NCI-H446 treated with DMSO at 0.1 percent for 48 hours (cell line): ENCODE data around the gene ZNHIT6.
"Not testable (repeated sequence)": the region's sequence is repeated elsewhere in the genome, so short reads cannot be mapped to it uniquely, and the experiment has no call there.

Source experiments
- DNase-seq: peaks from one replicate; lab custom pipeline; 2025; lab: John Stamatoyannopoulos, UW

Gene ZNHIT6

GRCh38 chr1:85707990-85708828 lies at the start of gene ZNHIT6:
TSS of gene ZNHIT6 (minus strand) at chr1:85708433. CDS start at chr1:85708284, 149 bp downstream.
- peak; percentile 94 for DNase-seq

GRCh38 chr1:85756864-85757263 lies 48.6 kb upstream of the ZNHIT6 start:
- DNase-seq = no peak

- no peak for DNase-seq
Observed at GRCh38 chr1:85748120-85748519, 39.9 kb upstream of the ZNHIT6 start.

- no peak for DNase-seq
Observed at GRCh38 chr1:85746777-85747176, 38.5 kb upstream of the ZNHIT6 start.

GRCh38 chr1:85743814-85744213 lies 35.6 kb upstream of the ZNHIT6 start:
- no peak for DNase-seq

- DNase-seq = no peak
Observed at GRCh38 chr1:85734931-85735330, 26.7 kb upstream of the ZNHIT6 start.

GRCh38 chr1:85718678-85719340 lies 10.6 kb upstream of the ZNHIT6 start:
- DNase-seq = no peak

- DNase-seq = not testable (repeated sequence)
Observed at GRCh38 chr1:85714418-85715114, 6.3 kb upstream of the ZNHIT6 start.

GRCh38 chr1:85708829-85709227 lies 595 bp upstream of the ZNHIT6 start:
- DNase-seq = no peak

- DNase-seq = no peak
Observed at GRCh38 chr1:85707267-85707989, 805 bp downstream of the ZNHIT6 start.

GRCh38 chr1:85705940-85706339 lies 2.3 kb downstream of the ZNHIT6 start:
- DNase-seq = no peak

- no peak for DNase-seq
Observed at GRCh38 chr1:85700422-85700821, 7.8 kb downstream of the ZNHIT6 start.

GRCh38 chr1:85697895-85698294 lies 10.3 kb downstream of the ZNHIT6 start:
- no peak for DNase-seq

GRCh38 chr1:85692730-85693314 lies 15.4 kb downstream of the ZNHIT6 start:
- DNase-seq = peak; percentile 30

- DNase-seq = no peak
Observed at GRCh38 chr1:85689775-85690404, 18.3 kb downstream of the ZNHIT6 start.

GRCh38 chr1:85683292-85684025 lies 24.8 kb downstream of the ZNHIT6 start:
- DNase-seq = no peak

- no peak for DNase-seq
Observed at GRCh38 chr1:85681087-85681486, 27.1 kb downstream of the ZNHIT6 start.

- DNase-seq = no peak
Observed at GRCh38 chr1:85678193-85678592, 30.0 kb downstream of the ZNHIT6 start.

GRCh38 chr1:85677656-85678055 lies 30.6 kb downstream of the ZNHIT6 start:
- no peak for DNase-seq

GRCh38 chr1:85672031-85672660 lies 36.1 kb downstream of the ZNHIT6 start:
- no peak for DNase-seq
